Neural cell (in vitro differentiated cells): ENCODE data around the gene TFF2. TPM values are rescaled to one million over a fixed set of nuclear protein-coding genes. Genes with fewer than 3 reads are reported as not detected.

Source experiments
- H2AFZ ChIP-seq: fragments of 200-600, 300-800 bp; sonication (generic), shearing (Covaris generic); 2 replicates; pipeline ENCODE4 v1.6.0; 2014; ENCODE audit warnings: low read depth, mild to moderate bottlenecking, antibody characterized with exemption, low read length, moderate library complexity
- H3F3A ChIP-seq: fragments of 200-600 bp; shearing (Covaris generic); 2 replicates; pipeline ENCODE4 v1.6.1; 2016; ENCODE audit warnings: mild to moderate bottlenecking, moderate library complexity, mixed read lengths, antibody characterized with exemption, low read length; ENCODE audit not compliant: insufficient read depth, poor library complexity, severe bottlenecking
- H3K27ac ChIP-seq: fragments of 200-600, 300-800 bp; sonication (generic), shearing (Covaris generic); 2 replicates; pipeline ENCODE4 v1.5.1; 2014; ENCODE audit warnings: mild to moderate bottlenecking, low read length, moderate library complexity
- H3K27me3 ChIP-seq: fragments of 300-800, 200-600 bp; sonication (generic), shearing (Covaris generic); 2 replicates; pipeline ENCODE4 v1.6.0; 2014; ENCODE audit warnings: mild to moderate bottlenecking, low read depth, low read length, moderate library complexity; ENCODE audit not compliant: insufficient read depth
- H3K36me3 ChIP-seq: fragments of 300-800, 200-600 bp; sonication (generic), shearing (Covaris generic); 2 replicates; pipeline ENCODE4 v1.5.1; 2014; ENCODE audit warnings: mild to moderate bottlenecking, antibody characterized with exemption, low read length, moderate library complexity; ENCODE audit not compliant: insufficient read depth
- H3K4me2 ChIP-seq: fragments of 300-800, 200-600 bp; sonication (generic), shearing (Covaris generic); 2 replicates; pipeline ENCODE4 v1.6.0; 2014; ENCODE audit warnings: mild to moderate bottlenecking, low read length
- H3K4me3 ChIP-seq: fragments of 300-800, 200-600 bp; sonication (generic), shearing (Covaris generic); 2 replicates; pipeline ENCODE4 v1.5.1; 2014; ENCODE audit warnings: mild to moderate bottlenecking, low read length, moderate library complexity
- H3K79me2 ChIP-seq: fragments of 200-600 bp; shearing (Covaris generic); replicated peaks from 2 replicates; pipeline ENCODE4 v1.6.0; 2014; ENCODE audit warnings: mild to moderate bottlenecking, low read length, moderate library complexity; ENCODE audit not compliant: insufficient read depth
- H3K9ac ChIP-seq: fragments of 300-800, 200-600 bp; sonication (generic), shearing (Covaris generic); 2 replicates; pipeline ENCODE4 v1.6.1; 2016; ENCODE audit warnings: mild to moderate bottlenecking, low read length, mixed read lengths
- H3K9me2 ChIP-seq: fragments of 200-600 bp; shearing (Covaris generic); 2 replicates; pipeline ENCODE4 v1.6.1; 2016; ENCODE audit warnings: mild to moderate bottlenecking, low read length, mixed read lengths; ENCODE audit not compliant: insufficient read depth
- H3K9me3 ChIP-seq: fragments of 200-600, 300-800 bp; sonication (generic), shearing (Covaris generic); 2 replicates; pipeline ENCODE4 v1.6.1; 2016; ENCODE audit warnings: mild to moderate bottlenecking, mixed run types, low read length, moderate library complexity, mixed read lengths
- H4K20me1 ChIP-seq: fragments of 200-600 bp; shearing (Covaris generic); 2 replicates; pipeline ENCODE4 v1.6.1; 2016; ENCODE audit warnings: mild to moderate bottlenecking, mixed run types; ENCODE audit not compliant: insufficient read depth
- EP300 ChIP-seq: fragments of 450-650 bp; conservative IDR thresholded peaks from 2 replicates; pipeline ENCODE4 v1.6.1; 2014; ENCODE audit warnings: antibody characterized with exemption, mild to moderate bottlenecking, moderate library complexity; ENCODE audit not compliant: poor library complexity, severe bottlenecking
- EZH2 ChIP-seq: fragments of 200-600, 300-800 bp; shearing (Covaris generic), sonication (generic); IDR thresholded peaks from 2 replicates; pipeline ENCODE4 v1.6.1; 2014; ENCODE audit warnings: antibody characterized with exemption, low read length, borderline replicate concordance, mild to moderate bottlenecking; ENCODE audit not compliant: insufficient read depth, poor library complexity, severe bottlenecking
- MXI1 ChIP-seq: fragments of 450-650 bp; conservative IDR thresholded peaks from 2 replicates; pipeline ENCODE4 v1.6.1; 2014; ENCODE audit warnings: antibody characterized with exemption, mild to moderate bottlenecking; ENCODE audit not compliant: poor library complexity, severe bottlenecking
- POLR2AphosphoS5 ChIP-seq: IDR thresholded peaks from 2 replicates; pipeline ENCODE4 v1.6.1; 2012
- RAD21 ChIP-seq: fragments of 450-650 bp; conservative IDR thresholded peaks from 2 replicates; pipeline ENCODE4 v1.6.1; 2014; ENCODE audit warnings: antibody characterized with exemption, mild to moderate bottlenecking, moderate library complexity
- SMC3 ChIP-seq: fragments of 450-650 bp; conservative IDR thresholded peaks from 2 replicates; pipeline ENCODE4 v1.6.1; 2014; ENCODE audit warnings: antibody characterized with exemption, mild to moderate bottlenecking, moderate library complexity; ENCODE audit not compliant: poor library complexity
- TAF1 ChIP-seq: IDR thresholded peaks from 2 replicates; pipeline ENCODE4 v1.6.1; 2012; ENCODE audit warnings: low read depth
- polyA plus RNA-seq: library from polyadenylated mRNA; depleted of rRNA; stranded (reverse); fragments of >200 nt; gene quantifications from 2 replicates; pipeline ENCODE4 v1.2.3, GENCODE V29; 2014
- TF ChIP-seq, protein P1 (sequence below): IDR thresholded peaks from 2 replicates; pipeline ENCODE4 v1.6.1; 2012; ENCODE audit warnings: borderline replicate concordance
- TF ChIP-seq, protein P2 (sequence below): fragments of 450-650 bp; IDR thresholded peaks from 2 replicates; pipeline ENCODE4 v1.5.1; 2014; ENCODE audit warnings: antibody characterized with exemption, mild to moderate bottlenecking, moderate library complexity; ENCODE audit not compliant: poor library complexity, severe bottlenecking

Gene TFF2
- polyA plus RNA-seq, 1 donor from 2014 or later: not detected

DNA sequence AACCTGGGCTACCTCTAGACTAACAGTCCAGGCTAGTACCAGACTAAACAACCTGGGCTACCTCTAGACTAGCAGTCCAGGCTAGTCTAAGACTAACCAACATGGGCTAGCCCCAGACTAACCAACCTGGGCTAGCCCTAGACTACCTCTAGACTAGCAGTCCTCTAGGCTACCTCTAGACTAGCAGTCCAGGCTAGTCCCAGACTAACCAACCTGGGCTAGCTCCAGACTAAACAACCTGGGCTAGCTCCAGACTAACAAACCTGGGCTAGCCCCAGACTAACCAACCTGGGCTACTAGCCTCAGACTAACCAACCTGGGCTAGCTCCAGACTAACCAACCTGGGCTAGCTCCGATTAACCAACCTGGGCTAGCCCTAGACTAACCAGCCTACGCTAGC, 2.0 kb downstream of the TFF2 start:
- Histone ChIP-seq H4K20me1 (no peaks in the 10 kb centered on the region), H3K27me3 (no peaks in the 10 kb centered on the region), H3K4me2 (no peak overlapping the region), H3K4me3 (no peak overlapping the region), H3K9me2 (no peaks in the 10 kb centered on the region), H3K27ac (no peak overlapping the region), H3K36me3 (no peaks in the 10 kb centered on the region), H3F3A (no peaks in the 10 kb centered on the region), H3K79me2 (no peaks in the 10 kb centered on the region), H2AFZ (no peak overlapping the region), H3K9me3 (no peaks in the 10 kb centered on the region), H3K9ac (no peak overlapping the region)
- TF ChIP-seq RAD21: no peak
- no peak for TF ChIP-seq MXI1
- TF ChIP-seq, protein P1, sequence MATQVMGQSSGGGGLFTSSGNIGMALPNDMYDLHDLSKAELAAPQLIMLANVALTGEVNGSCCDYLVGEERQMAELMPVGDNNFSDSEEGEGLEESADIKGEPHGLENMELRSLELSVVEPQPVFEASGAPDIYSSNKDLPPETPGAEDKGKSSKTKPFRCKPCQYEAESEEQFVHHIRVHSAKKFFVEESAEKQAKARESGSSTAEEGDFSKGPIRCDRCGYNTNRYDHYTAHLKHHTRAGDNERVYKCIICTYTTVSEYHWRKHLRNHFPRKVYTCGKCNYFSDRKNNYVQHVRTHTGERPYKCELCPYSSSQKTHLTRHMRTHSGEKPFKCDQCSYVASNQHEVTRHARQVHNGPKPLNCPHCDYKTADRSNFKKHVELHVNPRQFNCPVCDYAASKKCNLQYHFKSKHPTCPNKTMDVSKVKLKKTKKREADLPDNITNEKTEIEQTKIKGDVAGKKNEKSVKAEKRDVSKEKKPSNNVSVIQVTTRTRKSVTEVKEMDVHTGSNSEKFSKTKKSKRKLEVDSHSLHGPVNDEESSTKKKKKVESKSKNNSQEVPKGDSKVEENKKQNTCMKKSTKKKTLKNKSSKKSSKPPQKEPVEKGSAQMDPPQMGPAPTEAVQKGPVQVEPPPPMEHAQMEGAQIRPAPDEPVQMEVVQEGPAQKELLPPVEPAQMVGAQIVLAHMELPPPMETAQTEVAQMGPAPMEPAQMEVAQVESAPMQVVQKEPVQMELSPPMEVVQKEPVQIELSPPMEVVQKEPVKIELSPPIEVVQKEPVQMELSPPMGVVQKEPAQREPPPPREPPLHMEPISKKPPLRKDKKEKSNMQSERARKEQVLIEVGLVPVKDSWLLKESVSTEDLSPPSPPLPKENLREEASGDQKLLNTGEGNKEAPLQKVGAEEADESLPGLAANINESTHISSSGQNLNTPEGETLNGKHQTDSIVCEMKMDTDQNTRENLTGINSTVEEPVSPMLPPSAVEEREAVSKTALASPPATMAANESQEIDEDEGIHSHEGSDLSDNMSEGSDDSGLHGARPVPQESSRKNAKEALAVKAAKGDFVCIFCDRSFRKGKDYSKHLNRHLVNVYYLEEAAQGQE: no peak
- TF ChIP-seq TAF1: no peak
- TF ChIP-seq EP300: no peak
- TF ChIP-seq, protein P2, sequence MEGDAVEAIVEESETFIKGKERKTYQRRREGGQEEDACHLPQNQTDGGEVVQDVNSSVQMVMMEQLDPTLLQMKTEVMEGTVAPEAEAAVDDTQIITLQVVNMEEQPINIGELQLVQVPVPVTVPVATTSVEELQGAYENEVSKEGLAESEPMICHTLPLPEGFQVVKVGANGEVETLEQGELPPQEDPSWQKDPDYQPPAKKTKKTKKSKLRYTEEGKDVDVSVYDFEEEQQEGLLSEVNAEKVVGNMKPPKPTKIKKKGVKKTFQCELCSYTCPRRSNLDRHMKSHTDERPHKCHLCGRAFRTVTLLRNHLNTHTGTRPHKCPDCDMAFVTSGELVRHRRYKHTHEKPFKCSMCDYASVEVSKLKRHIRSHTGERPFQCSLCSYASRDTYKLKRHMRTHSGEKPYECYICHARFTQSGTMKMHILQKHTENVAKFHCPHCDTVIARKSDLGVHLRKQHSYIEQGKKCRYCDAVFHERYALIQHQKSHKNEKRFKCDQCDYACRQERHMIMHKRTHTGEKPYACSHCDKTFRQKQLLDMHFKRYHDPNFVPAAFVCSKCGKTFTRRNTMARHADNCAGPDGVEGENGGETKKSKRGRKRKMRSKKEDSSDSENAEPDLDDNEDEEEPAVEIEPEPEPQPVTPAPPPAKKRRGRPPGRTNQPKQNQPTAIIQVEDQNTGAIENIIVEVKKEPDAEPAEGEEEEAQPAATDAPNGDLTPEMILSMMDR: no peak
- no peak for TF ChIP-seq EZH2
- TF ChIP-seq SMC3: no peak
- TF ChIP-seq POLR2AphosphoS5: no peak

DNA sequence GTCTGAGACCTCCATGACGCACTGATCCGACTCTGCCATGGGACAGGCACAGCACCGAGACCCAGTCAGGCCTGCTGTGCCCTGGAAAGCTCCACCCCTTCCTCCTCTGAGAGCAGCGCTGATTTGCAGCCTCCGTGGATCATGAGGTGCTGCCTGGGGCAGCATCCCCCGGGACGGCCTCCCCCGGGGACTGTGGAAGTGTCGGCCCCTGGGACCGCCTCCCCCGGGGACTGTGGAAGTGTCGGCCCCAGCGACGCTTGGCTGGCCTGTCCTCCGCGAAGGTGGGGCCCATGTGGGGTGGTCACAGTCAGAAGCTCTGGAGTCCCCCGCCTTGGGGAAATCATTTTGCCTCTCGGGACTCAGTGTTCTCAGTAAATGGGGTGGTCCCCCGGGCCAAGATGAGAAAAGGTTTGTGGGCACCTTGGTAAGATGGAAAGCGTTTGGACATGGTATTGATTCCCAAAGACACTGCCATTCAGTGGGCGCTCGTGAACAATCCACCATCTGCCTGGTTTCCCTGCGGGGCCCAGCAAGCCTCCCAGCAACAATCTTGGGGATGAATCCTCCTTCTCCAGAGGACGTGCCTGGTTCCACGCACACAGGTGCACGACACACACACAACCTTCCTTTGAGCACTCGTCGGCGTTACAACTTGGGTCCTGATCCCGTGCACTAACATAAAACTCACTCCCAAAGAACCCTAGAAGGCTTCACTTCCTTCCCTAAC, 3.0 kb downstream of the TFF2 start:
- no peak overlapping the region for H3K4me3 ChIP-seq
- no peaks in the 10 kb centered on the region for H3K27me3 ChIP-seq
- H4K20me1 ChIP-seq: no peaks in the 10 kb centered on the region
- no peak overlapping the region for H3K27ac ChIP-seq
- H3F3A ChIP-seq: no peaks in the 10 kb centered on the region
- no peaks in the 10 kb centered on the region for H3K36me3 ChIP-seq
- H3K79me2 ChIP-seq: no peaks in the 10 kb centered on the region
- no peak overlapping the region for H3K9ac ChIP-seq
- H3K9me2 ChIP-seq: no peaks in the 10 kb centered on the region
- H3K9me3 ChIP-seq: no peaks in the 10 kb centered on the region
- TF ChIP-seq EP300 (no peak), SMC3 (no peak), MXI1 (no peak), POLR2AphosphoS5 (no peak), EZH2 (no peak), TAF1 (no peak), RAD21 (no peak)
- TF ChIP-seq, protein P1: no peak
- TF ChIP-seq, protein P2: no peak
- H2AFZ ChIP-seq: no peak overlapping the region
- H3K4me2 ChIP-seq: no peak overlapping the region
